ENCODE data around the gene ATG14. TPM values are rescaled to one million over a fixed set of nuclear protein-coding genes. Genes with fewer than 3 reads are reported as not detected.

Gene ATG14
- polyA plus RNA-seq, 3 donors, result 3.4 to 6.7 (median 4.8) TPM

- 86 to 98% (median 93%) methylated on average over 3 of the region's 3 CpGs for WGBS, 3 donors
- H3K27ac ChIP-seq (ENCODE audit: low read depth, low read length), result no peak overlapping the region
Measured at GRCh38 chr14:55336691-55337090, 74.9 kb downstream of the ATG14 start.

DNA sequence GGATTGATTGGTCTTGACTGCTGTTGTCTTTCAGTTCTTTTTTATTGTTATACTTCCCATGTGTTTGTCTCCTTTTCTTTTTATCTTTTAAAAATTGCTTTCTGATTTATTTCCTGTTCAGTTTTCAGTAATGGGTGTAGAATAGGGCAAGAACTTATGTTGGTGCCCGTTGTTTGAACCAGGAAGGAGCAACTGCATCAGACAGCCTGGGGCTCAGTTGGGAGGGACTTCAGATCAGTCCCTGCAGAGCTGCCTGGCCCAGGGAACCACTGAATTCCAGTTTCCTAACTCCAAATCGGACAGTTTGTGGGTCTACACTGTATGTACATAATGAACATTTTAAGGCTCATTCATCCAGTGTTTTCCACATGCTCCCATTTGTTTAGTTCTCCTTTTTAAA is 75.5 kb downstream of the ATG14 start:
- no peak overlapping the region for H3K27ac ChIP-seq (ENCODE audit: low read depth, low read length)
- WGBS, 3 donors, result 44 to 62% (median 55%) methylated on average over 2 of the region's 2 CpGs

DNA sequence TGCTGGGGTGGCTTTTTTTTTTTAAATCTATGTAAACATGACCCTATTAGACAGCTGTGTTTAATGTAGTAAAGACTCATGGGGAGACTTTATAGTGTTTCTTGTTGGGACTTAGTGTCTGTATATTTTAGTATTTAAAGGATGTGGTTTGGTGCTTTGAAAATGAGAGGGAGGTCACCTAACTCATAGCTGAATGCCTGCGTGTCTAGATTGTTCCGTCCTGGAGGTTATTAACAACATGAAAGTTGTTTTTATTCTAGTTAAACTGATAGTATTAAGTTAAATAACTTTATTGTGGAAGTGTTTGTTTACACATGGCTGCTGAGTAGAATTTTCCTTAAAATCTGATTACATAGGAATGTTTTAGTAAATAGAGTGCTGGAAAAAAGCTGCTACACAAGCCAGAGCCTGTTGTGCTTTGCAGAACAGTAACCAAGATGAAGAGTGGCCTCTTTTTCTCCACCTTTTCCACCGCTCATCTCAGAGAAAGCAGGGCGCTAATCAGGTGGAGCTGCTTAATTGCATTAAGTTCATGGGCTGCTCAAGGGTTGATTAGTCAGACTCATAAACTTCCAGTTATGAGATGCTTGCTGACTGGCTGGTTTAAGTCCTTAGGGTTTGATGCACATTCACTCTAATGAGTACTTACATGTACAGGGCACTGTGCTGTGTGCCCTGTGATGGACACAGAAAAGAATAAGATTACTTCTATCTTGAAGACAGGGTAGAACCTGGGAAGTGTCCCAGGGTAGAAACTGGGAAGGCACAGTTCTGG is 77.7 kb downstream of the ATG14 start:
- 34 to 87% (median 81%) methylated on average over 4 of the region's 4 CpGs for WGBS, 3 donors
- no peak overlapping the region for H3K27ac ChIP-seq (ENCODE audit: low read depth, low read length)

GRCh38 chr14:55332654-55333570 is 78.7 kb downstream of the ATG14 start:
- 50 to 79% (median 75%) methylated on average over 7 of the region's 7 CpGs for WGBS, 3 donors
- H3K27ac ChIP-seq (ENCODE audit: low read depth, low read length), result no peak overlapping the region

GRCh38 chr14:55329999-55330710 is 81.5 kb downstream of the ATG14 start:
- WGBS, 3 donors, result 63 to 74% (median 73%) methylated on average over 6 of the region's 6 CpGs
- H3K27ac ChIP-seq (ENCODE audit: low read depth, low read length), result no peak overlapping the region

- no peak overlapping the region for H3K27ac ChIP-seq (ENCODE audit: low read depth, low read length)
- WGBS, 3 donors, result 86 to 94% (median 93%) methylated on average over 3 of the region's 3 CpGs
Measured at GRCh38 chr14:55328317-55328716, 83.3 kb downstream of the ATG14 start.

- H3K27ac ChIP-seq (ENCODE audit: low read depth, low read length), result no peak overlapping the region
- WGBS, 3 donors, result 51 to 92% (median 70%) methylated on average over 1 of the region's 1 CpG
Measured at GRCh38 chr14:55327179-55327578, 84.5 kb downstream of the ATG14 start.

DNA sequence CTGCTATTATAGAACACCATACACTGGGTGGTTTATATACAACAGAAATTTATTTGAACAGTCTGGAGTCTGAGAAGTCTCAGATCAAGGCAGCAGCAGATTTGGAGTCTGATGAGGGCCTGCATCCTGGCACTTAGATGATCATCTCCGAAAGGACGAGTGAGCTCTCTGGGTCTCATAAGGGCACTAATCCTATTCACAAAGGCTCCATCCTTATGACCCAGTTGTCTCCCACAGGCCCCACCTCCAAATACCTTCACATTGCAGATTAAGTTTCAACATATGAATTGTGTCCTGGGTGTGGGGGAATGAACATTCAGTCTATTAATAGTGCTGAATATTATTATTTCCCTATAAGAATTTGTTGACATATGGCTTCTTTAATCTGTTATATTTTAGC is 86.8 kb downstream of the ATG14 start:
- 98% methylated on average over 2 of the region's 2 CpGs for WGBS, 3 donors
- no peak overlapping the region for H3K27ac ChIP-seq (ENCODE audit: low read depth, low read length)

DNA sequence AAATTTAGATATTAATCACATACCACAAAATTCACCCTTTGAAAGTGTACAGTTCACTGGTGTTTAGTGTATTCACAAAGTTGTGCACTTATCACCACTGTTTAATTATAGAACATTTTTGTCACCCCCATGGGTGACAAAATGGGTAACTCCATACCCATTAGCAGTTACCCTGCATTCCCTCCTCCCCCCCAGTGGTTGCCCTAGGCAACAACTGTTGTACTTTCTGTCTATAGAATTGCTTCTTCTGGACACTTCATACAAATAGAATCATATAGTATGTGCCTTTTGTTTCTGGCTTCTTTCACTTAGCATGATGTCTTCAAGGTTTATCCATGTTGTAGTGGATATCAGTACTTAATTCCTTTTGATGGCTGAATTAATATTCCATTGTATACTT is 87.7 kb downstream of the ATG14 start:
- H3K27ac ChIP-seq (ENCODE audit: low read depth, low read length), result no peak overlapping the region

- no peak overlapping the region for H3K27ac ChIP-seq (ENCODE audit: low read depth, low read length)
- 96 to 100% (median 97%) methylated on average over 1 of the region's 1 CpG for WGBS, 3 donors
Measured at GRCh38 chr14:55318694-55319093, 92.9 kb downstream of the ATG14 start.

GRCh38 chr14:55317542-55318306 is 93.9 kb downstream of the ATG14 start:
- WGBS, 3 donors, result 75 to 78% (median 76%) methylated on average over 3 of the region's 3 CpGs
- H3K27ac ChIP-seq (ENCODE audit: low read depth, low read length), result no peak overlapping the region

GRCh38 chr14:55316564-55316963 is 95.1 kb downstream of the ATG14 start:
- H3K27ac ChIP-seq (ENCODE audit: low read depth, low read length), result no peak overlapping the region
- WGBS, 3 donors, result 46 to 93% (median 92%) methylated on average over 4 of the region's 4 CpGs

Other genes with a start within 250 kb of the ATG14 start
- under 1 TPM in 2 of 3 donors, not detected in 1; 0.10 to 0.12 TPM for gene DLGAP5, start 220.2 kb downstream of the ATG14 start, polyA plus RNA-seq
- gene FBXO34, start 140.4 kb downstream of the ATG14 start, polyA plus RNA-seq, result 1 to 10 TPM; 4.9 to 7.8 (median 6.6) TPM
- not detected for gene TBPL2, start 28.8 kb upstream of the ATG14 start, polyA plus RNA-seq
- 10 to 100 TPM; 55.8 to 78.5 (median 71.9) TPM for gene KTN1, start 168.4 kb upstream of the ATG14 start, polyA plus RNA-seq

Measured in adipose tissue (tissue), 3 donors.